Posterior vena cava (tissue), 2 donors: ENCODE measurements around the gene MMP14. TPM values are rescaled to one million over a fixed set of nuclear protein-coding genes. Genes with fewer than 3 reads are reported as not detected.
"Not testable (repeated sequence)": the region's sequence is repeated elsewhere in the genome, so short reads cannot be mapped to it uniquely, and the experiment has no call there.

Experiments
- DNase-seq: peaks from one replicate; pipeline ENCODE4 v3.0.0-alpha.2; 2020; ENCODE audit warnings: low spot score
- intact Hi-C, 2 donors: fragments of 100-400 bp; cut with DNase I; formaldehyde crosslinking; loops; one replicate each; pipeline versions ENCODE4 v1.14.1 to v1.14.2; 2022 to 2023
- long read RNA-seq, 2 donors: library from polyadenylated mRNA; unstranded; transcript quantifications; one replicate each; pipeline ENCODE4 v2.0.0, GENCODE V29; 2020 to 2021
- total RNA-seq, 2 donors: library from RNA; stranded (reverse); fragmentation: NEBNext Ultra II Directional; extraction: Animal tissue kit (Norgen Biotek cat#: 25700); gene quantifications; one replicate each; pipeline ENCODE4 v1.2.1, GENCODE V29; 2021
- donor health status: DM: yes; HTN: yes; CAD: no.
- donor health status: DM: yes; HTN: yes; CAD: no.

The MMP14 gene
- 100 to 1,000 TPM; 229 to 234 TPM for total RNA-seq
- long read RNA-seq, donor 1, partial matches to known transcripts = 6 of 9 reads
- long read RNA-seq, donor 1, other reads (novel, unspliced or antisense) = 2 of 9 reads
- long read RNA-seq, donor 2, partial matches to known transcripts = 0 of 4 reads
- long read RNA-seq, donor 2, other reads (novel, unspliced or antisense) = 3 of 4 reads

DNA sequence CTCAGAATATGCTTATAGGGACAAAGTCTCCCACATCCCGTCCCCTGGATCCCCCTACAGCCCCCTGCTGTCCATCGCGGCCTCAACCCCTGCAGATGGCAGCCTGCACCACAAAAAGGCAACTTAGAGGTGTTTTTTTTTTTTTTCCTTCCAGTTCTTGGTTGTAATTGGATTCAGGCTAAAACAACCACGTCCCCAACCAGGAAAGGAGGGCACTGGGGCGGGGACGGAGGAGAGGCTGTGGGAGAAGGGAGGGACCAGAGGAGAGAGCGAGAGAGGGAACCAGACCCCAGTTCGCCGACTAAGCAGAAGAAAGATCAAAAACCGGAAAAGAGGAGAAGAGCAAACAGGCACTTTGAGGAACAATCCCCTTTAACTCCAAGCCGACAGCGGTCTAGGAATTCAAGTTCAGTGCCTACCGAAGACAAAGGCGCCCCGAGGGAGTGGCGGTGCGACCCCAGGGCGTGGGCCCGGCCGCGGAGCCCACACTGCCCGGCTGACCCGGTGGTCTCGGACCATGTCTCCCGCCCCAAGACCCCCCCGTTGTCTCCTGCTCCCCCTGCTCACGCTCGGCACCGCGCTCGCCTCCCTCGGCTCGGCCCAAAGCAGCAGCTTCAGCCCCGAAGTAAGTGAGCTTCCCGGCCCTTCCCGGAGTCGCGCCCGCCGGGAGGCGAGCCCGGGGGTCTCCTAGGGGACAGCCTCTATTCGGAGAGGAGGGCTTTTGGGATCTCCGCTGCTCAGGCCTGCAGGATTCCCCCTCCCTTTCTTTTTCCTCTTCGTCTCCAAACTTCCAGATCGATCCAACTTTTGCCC is at the start of gene MMP14:
TSS of gene MMP14 (plus strand) at position 285 of the 813 bp plus-strand sequence. CDS start at position 518, 233 bp downstream.
- peak; percentile 91 for DNase-seq
- intact Hi-C loops = loop anchor here in 1 of 2 donors (2.0 kb wide), 1 partner anchor 14 kb away; no protein-coding TSS in a partner anchor

DNA sequence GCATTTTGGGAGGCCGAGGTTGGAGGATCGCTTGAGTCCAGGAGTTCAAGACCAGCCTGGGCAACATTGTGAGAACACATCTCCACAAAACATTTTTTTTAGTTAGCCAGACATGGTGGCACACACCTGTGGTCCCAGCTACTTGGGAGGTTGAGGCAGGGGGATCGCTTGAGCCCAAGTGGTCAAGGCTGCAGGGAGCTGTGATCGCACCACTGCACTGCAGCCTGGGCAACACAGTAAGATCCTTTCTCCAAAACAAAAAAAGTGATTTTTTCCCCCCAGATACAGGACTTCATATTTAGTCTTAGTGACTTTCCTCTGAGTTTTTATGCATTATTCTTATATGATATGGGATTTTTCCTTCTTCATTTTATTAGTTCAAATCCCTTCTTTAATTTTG is 49.7 kb upstream of the MMP14 start:
- intact Hi-C loops = no loop called here
- DNase-seq = no peak

DNA sequence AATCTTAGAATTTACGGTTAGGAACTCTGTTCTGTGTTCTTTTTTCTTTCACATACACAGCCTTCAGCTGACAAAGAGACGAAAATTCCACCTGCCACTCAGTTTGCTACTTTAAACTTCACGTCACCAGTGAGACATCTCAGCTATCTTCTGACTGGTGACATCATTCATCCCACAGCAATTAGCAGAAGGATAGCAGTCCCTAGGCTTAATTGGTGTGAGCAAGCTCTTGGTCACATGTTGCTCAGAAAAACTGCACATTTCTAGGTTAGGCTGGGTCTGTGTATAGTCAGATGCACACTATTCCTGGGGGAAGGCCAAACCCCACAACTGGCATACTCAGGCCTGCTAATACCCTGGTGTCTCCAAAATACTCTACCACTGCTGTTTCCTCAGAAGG is 45.1 kb upstream of the MMP14 start:
- intact Hi-C loops = no loop called here

DNA sequence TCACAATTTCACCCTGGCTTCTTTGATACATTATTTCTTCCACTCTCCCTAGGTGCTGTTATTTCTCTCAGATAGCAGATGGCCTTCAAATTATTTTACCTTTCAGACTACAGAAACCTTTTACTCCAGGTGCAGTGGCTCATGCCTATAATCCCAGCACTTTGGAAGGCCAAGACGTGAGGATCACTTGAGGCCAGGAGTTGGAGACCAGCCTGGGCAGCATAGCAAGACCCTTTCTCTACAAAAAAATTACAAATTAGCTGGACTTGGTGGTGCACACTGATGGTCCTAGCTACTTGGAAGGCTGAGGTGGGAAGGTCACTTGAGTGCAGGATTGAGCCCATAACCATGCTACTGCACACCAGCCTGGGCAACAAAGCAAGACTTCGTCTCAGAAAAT is 44.2 kb upstream of the MMP14 start:
- no peak for DNase-seq
- intact Hi-C loops = no loop called here

More for the DNA sequence above, 45.1 kb upstream of the MMP14 start:
- DNase-seq = no peak

DNA sequence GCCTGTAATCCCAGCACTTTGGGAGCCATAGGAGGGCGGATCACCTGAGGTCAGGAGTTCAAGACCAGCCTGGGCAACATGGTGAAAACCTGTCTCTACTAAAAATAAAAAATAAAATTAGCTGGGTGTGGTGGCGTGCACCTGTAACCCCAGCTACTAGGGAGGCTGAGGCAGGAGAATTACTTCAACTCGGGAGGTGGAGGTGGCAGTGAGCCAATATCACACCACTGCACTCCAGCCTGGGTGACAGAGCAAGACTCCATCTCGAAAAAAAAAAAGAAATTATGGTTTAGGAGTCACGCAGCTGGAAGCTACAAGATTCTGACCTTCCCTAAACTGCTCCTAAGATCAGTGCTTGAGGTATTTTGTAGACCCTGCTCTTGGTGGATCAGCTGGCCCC is 42.8 kb upstream of the MMP14 start:
- DNase-seq, intact Hi-C loops: not testable (repeated sequence)

DNA sequence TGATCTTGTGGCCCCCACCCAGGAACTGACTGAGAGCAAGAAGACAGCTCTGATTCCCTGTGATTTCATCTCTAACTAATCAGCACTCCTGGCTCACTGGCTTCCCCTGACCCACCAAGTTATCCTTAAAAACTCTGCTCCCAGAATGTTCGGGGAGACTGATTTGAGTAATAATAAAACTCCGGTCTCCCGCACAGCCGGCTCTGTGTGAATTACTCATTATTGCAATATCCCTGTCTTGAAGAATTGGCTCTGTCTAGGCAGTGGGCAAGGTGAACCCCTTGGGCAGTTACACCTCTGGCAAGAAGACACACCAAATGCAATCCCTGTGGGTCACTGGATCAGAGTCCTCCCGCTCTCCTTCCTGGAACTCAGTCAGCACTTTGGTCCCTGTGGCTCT is 42.4 kb upstream of the MMP14 start:
- DNase-seq = no peak
- intact Hi-C loops = no loop called here

DNA sequence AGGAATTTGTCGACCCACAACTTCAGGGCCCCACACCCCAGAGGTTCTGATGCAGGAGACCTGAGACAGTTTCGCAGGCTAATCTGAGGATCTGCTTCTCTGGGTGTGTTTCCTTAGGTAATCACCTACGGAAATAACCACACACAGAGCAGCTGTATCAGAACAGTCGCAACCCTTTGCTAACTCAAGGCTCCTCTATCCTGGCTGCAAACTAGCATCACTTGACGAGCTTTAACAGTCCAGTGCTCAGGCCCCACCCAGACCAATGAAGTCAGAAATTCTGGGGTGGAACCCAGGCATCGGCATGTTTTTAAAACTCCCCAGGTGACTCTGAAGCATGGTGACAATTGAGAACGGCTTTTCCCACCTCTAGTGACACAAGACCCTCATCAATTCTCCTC is 41.8 kb upstream of the MMP14 start:
- intact Hi-C loops = no loop called here
- no peak for DNase-seq

DNA sequence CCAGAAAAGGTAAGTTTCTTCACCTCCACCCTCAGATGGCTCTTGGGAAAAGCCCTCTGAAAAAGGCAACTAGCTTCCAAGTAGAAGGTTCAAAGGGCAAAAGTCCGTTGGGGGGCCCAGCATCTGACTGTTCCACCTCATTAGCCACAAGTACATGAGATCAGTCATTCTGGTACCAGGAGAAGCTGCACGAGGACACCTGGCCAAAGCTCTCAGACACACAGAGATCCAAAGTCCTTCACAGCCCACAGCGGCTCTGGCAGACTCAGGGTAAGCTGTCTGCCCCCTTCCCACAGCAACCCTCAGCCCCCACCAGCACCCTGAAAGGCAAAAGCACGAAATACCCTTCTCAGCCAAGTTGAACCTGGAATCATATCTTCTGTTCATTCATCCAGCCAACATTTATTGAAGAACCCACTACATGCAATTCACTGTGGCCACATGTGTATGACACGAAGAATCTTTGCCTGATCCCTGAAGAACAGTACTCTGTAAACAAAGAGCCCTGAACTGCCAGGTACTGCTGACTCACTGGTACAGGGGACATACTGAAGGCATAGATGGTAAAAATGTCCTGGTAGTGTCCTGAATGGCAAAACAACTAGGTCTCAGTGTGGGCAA is 40.2 kb upstream of the MMP14 start:
- DNase-seq = no peak
- intact Hi-C loops = no loop called here

DNA sequence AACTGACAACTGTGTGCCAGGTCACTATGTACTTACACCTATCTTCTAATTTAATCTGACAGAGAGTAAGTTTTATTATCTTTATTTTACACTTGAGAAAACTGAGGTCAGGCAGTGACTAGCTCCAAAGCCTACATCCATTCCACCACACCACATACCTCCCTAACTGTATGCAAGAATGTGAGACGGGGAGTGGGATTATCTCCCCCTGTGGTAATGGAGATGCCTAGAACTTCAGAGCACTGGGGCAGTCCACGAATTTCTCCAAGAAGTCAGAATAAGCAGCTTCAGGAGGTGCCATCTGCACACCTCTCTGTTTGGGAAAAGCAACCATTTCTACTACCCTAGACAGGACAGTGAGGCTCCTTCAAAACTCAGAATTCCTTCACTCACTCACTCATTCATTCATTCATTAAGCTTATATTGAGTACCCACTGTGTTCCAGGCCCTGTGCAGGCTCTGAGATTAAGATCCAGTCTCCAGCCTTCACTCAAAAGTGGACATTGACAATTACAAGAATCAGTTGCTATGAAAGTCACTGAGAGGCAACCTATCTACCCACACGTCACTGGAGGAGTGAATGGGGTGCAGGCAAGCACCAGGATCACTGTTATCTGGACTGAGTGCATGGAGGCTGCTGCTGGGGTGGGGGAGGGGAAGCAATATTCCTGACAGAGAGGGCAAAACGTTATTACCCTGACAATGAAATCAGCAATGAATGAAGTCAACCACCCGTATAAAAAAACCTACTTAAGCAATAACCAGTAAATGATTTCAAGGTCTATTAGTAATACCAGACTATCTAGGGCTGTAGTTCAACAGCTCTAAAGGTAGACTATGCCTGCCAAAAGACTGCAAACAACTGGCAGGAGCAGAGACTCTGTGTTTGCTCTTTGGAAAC is 39.1 kb upstream of the MMP14 start:
- DNase-seq = no peak
- intact Hi-C loops = no loop called here

DNA sequence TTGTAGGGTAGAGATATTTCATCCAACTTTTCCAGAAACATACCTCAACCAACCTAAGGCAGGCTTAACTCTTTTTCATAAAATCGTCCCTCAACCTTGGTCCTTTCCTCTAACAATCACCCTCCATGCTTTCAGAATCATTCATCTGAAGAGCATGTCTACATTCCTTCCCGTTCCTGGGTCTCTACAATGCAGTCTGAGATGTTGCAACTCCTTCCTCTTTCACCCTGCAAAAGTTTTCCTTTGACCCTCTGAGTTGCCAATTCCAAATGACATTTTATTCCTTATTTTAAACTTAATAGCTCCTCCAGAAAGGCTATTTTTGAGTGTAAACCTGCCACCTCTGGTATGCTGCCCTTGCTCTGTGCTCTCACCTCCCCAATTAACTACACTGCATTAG is 37.9 kb upstream of the MMP14 start:
- intact Hi-C loops = no loop called here
- DNase-seq = no peak

DNA sequence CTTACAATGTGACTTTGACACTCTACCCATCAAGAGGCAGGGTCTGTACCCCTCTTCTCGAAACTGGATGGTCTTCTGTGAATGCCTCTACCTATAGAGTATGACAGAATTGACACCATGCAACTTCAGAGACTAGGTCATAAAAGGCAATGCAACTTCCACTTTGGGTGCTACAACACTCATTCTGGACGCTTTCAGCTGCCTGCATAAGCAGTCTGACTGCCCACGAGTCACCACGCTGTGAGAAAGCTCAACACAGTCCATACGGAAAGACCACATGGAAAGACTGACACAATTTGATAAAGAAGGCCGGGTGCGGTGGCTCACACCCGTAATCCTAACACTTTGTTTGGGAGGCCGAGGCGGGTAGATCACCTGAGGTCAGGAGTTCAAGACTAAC is 36.0 kb upstream of the MMP14 start:
- DNase-seq = no peak
- intact Hi-C loops = no loop called here

DNA sequence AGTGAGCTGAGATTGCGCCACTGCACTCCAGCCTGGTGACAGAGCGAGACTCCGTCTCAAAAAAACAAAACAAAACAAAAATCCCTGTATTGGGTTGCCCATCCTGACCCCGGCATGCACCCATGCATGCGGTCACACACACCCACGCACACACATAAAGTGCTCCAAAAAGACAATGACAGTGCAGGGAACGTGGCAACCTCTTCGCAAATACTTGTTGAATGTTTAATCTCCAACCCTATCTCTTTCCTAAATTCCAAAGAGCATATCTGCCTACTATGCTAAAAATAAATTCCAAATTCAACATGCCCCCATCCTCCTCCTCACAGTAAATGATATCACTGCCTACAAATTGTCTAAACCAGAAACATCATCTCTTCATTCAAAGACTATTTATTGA is 34.7 kb upstream of the MMP14 start:
- intact Hi-C loops = no loop called here

DNA sequence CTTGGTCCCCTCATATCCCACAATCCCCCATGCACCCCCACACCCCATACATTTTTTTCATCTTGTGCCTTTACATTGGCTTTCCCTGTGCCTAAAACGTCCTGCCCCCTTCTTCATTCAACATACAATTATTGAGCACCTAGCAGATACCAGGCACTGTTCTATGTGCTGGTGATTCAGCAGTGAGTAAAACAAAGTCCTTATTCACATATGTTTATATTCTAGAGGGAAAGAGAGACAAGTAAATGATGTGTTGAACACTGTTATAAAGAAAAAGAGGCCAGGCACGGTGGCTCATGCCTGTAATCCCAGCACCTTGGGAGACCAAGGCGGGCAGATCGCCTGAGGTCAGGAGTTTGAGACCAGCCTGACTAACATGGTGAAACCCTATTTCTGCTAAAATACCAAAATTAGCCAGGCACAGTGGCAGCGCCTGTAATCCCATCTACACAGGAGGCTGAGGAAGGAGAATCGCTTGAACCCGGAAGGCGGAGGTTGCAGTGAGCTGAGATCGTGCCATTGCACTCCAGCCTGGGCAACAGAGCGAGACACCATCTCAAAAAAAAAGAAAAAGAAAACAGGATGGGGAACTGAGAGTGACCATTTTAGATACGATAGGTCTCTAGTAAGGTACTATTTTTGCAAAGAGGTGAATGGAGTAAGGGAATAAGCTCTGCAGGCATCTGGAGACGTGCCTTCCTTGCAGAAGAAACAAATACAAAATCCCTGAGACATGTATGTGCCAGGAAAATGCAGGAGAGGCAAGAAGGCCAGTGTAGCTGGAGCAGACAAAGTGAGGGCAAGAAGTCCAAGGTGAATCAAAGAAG is 33.3 kb upstream of the MMP14 start:
- intact Hi-C loops = no loop called here
- DNase-seq = no peak

More for the DNA sequence above, 34.7 kb upstream of the MMP14 start:
- no peak for DNase-seq

DNA sequence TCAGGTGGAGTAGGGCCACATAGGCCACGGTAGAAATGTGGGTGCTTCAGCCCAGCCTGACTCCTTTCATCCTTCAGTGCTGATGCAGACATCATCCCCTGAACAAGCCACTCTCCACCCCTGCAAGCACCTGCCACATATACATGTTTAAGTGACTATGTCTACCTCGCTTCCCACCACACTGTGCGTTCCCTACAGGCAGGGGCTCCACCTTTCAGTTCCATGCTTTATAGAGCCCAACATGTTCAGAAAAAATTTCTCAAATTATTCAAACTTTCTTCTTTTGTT is 32.8 kb upstream of the MMP14 start:
- no peak for DNase-seq
- intact Hi-C loops = no loop called here

DNA sequence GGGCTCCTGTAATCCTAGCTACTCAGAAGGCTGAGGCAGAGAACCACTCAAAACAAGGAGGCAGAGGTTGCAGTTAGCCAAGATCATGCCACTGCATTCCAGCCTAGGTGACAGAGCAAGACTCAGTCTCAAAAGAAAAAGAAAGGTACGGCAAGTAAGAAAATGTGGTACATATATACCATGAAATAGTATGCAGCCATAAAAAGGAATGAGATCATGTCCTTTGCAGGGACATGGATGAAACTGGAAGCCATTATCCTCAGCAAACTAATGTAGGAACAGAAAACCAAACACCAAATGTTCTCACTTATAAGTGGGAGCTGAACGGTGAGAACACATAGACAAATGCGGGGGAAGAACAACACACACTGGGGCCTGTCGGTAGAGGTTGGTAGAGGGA is 31.1 kb upstream of the MMP14 start:
- intact Hi-C loops = not testable (repeated sequence)

DNA sequence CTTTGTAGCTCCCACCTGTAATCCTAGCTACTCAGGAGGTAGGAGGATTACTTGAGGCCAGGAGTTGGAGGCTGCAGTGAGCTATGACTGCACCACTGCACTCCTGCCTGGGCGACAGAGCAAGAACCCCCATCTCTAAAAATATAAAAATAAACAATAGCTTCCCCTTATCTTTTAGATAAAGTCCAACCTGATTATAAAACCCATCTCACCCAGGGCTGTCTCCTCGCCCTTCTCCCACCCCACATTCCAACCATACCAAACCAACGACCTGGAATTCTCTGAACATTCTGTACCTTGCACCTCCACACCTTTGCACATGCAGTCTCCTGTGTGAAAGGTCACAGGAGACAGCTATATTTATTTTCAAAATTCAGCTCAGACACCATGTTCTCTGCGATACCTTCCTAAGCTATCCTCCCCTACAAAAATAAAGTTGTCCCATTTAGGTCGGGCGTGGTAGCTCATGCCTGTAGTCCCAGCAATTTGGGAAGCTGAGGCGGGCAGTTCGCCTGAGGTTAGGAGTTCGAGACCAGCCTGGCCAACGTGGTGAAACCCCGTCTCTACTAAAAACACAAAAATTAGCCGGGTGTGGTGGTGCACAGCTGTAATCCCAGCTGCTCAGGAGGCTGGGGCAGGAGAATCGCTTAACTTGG is 28.8 kb upstream of the MMP14 start:
- intact Hi-C loops = no loop called here
- DNase-seq = no peak

More for the DNA sequence above, 31.1 kb upstream of the MMP14 start:
- DNase-seq = not testable (repeated sequence)

DNA sequence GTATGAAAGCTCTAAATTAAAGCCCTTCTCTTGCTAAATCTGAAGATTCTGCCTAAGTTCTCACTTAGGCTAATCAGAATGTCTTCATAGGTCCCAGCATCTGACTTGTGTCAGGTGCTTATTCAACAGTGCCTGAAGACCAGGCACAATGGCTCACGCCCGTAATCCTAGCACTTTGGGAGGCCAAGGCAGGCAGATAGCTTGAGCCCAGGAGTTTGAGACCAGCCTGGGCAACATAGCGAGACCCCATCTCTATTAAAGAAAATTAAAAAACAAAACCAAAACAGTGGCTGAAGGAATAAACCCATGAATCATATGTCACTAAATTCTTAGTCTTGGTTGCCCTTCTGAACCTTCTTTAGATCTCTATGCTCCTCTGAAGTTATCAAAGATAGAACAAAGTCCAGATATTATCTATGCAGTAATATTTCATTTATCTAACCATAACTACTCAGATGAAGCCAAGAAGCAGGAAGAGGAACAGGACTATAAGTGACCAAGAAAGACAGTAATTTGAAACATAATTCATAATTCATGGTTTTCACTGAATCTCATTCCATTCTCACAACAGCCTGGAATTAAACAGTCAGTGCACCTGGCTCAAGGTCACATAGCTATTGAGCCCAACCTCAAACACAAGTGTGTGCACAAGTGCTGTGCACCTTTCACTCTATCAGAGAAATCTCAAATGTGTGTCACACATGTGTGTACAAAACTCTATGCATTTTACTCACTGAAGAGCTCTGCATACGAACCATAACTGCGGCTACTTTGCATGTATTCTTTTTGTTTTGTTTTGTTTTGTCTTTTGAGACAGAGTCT is 27.8 kb upstream of the MMP14 start:
- intact Hi-C loops = no loop called here
- DNase-seq = no peak

DNA sequence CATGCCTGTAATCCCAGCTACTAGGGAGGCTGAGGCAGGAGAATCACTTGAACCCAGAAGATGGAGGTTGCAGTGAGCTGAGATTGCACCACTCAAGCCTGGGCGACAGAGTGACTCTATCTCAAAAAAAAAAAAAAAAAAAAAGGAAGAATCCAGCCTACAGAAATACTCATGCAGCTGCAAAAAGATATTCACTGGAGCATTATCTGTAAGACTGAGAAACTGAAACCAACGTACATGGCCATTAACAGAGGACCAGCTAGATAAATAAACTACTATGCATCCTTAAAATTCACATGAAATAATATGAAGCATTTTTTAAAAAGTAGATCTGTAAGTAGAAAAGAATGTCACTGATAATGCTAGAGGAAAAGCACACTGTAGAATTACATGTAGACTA is 24.7 kb upstream of the MMP14 start:
- intact Hi-C loops = no loop called here
- no peak for DNase-seq
